Activated CD4-positive, alpha-beta T cell treated with anti-CD3 and anti-CD28 coated beads, Interleukin-2, amount 50 U/mL, for 1 hour (primary cell): Measurements from ENCODE around the gene SORCS3.
A peak's percentile ranks its signal among the peaks of the same experiment; 100 is the strongest.

Experiments
- DNase-seq: peaks from one replicate; pipeline ENCODE4 v3.0.0-alpha.2; 2020

Gene SORCS3

GRCh38 chr10:104641187-104641936, at the start of gene SORCS3:
SORCS3 (plus strand) TSS chr10:104641290.
- no peak for DNase-seq

GRCh38 chr10:104591441-104591840, 49.6 kb upstream of the SORCS3 start:
- DNase-seq = no peak

- DNase-seq = no peak
Measured at GRCh38 chr10:104601166-104601565, 39.9 kb upstream of the SORCS3 start.

- DNase-seq = no peak
Measured at GRCh38 chr10:104608091-104608828, 32.8 kb upstream of the SORCS3 start.

- DNase-seq = no peak
Measured at GRCh38 chr10:104612571-104613205, 28.4 kb upstream of the SORCS3 start.

GRCh38 chr10:104613406-104613805, 27.7 kb upstream of the SORCS3 start:
- no peak for DNase-seq

GRCh38 chr10:104614245-104614831, 26.8 kb upstream of the SORCS3 start:
- peak; percentile 5 for DNase-seq

GRCh38 chr10:104615136-104615535, 26.0 kb upstream of the SORCS3 start:
- DNase-seq = no peak

GRCh38 chr10:104617831-104618230, 23.3 kb upstream of the SORCS3 start:
- DNase-seq = no peak

GRCh38 chr10:104622175-104622574, 18.9 kb upstream of the SORCS3 start:
- DNase-seq = no peak

GRCh38 chr10:104622598-104623209, 18.4 kb upstream of the SORCS3 start:
- no peak for DNase-seq

- DNase-seq = no peak
Measured at GRCh38 chr10:104630731-104631130, 10.4 kb upstream of the SORCS3 start.

- DNase-seq = no peak
Measured at GRCh38 chr10:104631946-104632345, 9.1 kb upstream of the SORCS3 start.

- no peak for DNase-seq
Measured at GRCh38 chr10:104638861-104639589, 2.1 kb upstream of the SORCS3 start.

- no peak for DNase-seq
Measured at GRCh38 chr10:104639590-104640338, 1.3 kb upstream of the SORCS3 start.

GRCh38 chr10:104640339-104641186, 527 bp upstream of the SORCS3 start:
- DNase-seq = no peak

- DNase-seq = no peak
Measured at GRCh38 chr10:104641937-104642657, 1.0 kb downstream of the SORCS3 start.

- no peak for DNase-seq
Measured at GRCh38 chr10:104642658-104643302, 1.7 kb downstream of the SORCS3 start.

- no peak for DNase-seq
Measured at GRCh38 chr10:104643303-104643663, 2.2 kb downstream of the SORCS3 start.
